Neural cell (in vitro differentiated cells): Measurements from ENCODE around the gene MTARC1. TPM values are rescaled to one million over a fixed set of nuclear protein-coding genes. Genes with fewer than 3 reads are reported as not detected.

Experiments
- H2AFZ ChIP-seq: fragments of 200-600, 300-800 bp; sonication (generic), shearing (Covaris generic); 2 replicates; pipeline ENCODE4 v1.6.0; 2014; ENCODE audit warnings: low read depth, mild to moderate bottlenecking, antibody characterized with exemption, low read length, moderate library complexity
- H3F3A ChIP-seq: fragments of 200-600 bp; shearing (Covaris generic); 2 replicates; pipeline ENCODE4 v1.6.1; 2016; ENCODE audit warnings: mild to moderate bottlenecking, moderate library complexity, mixed read lengths, antibody characterized with exemption, low read length; ENCODE audit not compliant: insufficient read depth, poor library complexity, severe bottlenecking
- H3K27ac ChIP-seq: fragments of 200-600, 300-800 bp; sonication (generic), shearing (Covaris generic); 2 replicates; pipeline ENCODE4 v1.5.1; 2014; ENCODE audit warnings: mild to moderate bottlenecking, low read length, moderate library complexity
- H3K27me3 ChIP-seq: fragments of 300-800, 200-600 bp; sonication (generic), shearing (Covaris generic); 2 replicates; pipeline ENCODE4 v1.6.0; 2014; ENCODE audit warnings: mild to moderate bottlenecking, low read depth, low read length, moderate library complexity; ENCODE audit not compliant: insufficient read depth
- H3K36me3 ChIP-seq: fragments of 300-800, 200-600 bp; sonication (generic), shearing (Covaris generic); 2 replicates; pipeline ENCODE4 v1.5.1; 2014; ENCODE audit warnings: mild to moderate bottlenecking, antibody characterized with exemption, low read length, moderate library complexity; ENCODE audit not compliant: insufficient read depth
- H3K4me2 ChIP-seq: fragments of 300-800, 200-600 bp; sonication (generic), shearing (Covaris generic); 2 replicates; pipeline ENCODE4 v1.6.0; 2014; ENCODE audit warnings: mild to moderate bottlenecking, low read length
- H3K4me3 ChIP-seq: fragments of 300-800, 200-600 bp; sonication (generic), shearing (Covaris generic); 2 replicates; pipeline ENCODE4 v1.5.1; 2014; ENCODE audit warnings: mild to moderate bottlenecking, low read length, moderate library complexity
- H3K79me2 ChIP-seq: fragments of 200-600 bp; shearing (Covaris generic); replicated peaks from 2 replicates; pipeline ENCODE4 v1.6.0; 2014; ENCODE audit warnings: mild to moderate bottlenecking, low read length, moderate library complexity; ENCODE audit not compliant: insufficient read depth
- H3K9ac ChIP-seq: fragments of 300-800, 200-600 bp; sonication (generic), shearing (Covaris generic); 2 replicates; pipeline ENCODE4 v1.6.1; 2016; ENCODE audit warnings: mild to moderate bottlenecking, low read length, mixed read lengths
- H3K9me2 ChIP-seq: fragments of 200-600 bp; shearing (Covaris generic); 2 replicates; pipeline ENCODE4 v1.6.1; 2016; ENCODE audit warnings: mild to moderate bottlenecking, low read length, mixed read lengths; ENCODE audit not compliant: insufficient read depth
- H3K9me3 ChIP-seq: fragments of 200-600, 300-800 bp; sonication (generic), shearing (Covaris generic); 2 replicates; pipeline ENCODE4 v1.6.1; 2016; ENCODE audit warnings: mild to moderate bottlenecking, mixed run types, low read length, moderate library complexity, mixed read lengths
- H4K20me1 ChIP-seq: fragments of 200-600 bp; shearing (Covaris generic); 2 replicates; pipeline ENCODE4 v1.6.1; 2016; ENCODE audit warnings: mild to moderate bottlenecking, mixed run types; ENCODE audit not compliant: insufficient read depth
- EP300 ChIP-seq: fragments of 450-650 bp; conservative IDR thresholded peaks from 2 replicates; pipeline ENCODE4 v1.6.1; 2014; ENCODE audit warnings: antibody characterized with exemption, mild to moderate bottlenecking, moderate library complexity; ENCODE audit not compliant: poor library complexity, severe bottlenecking
- EZH2 ChIP-seq: fragments of 200-600, 300-800 bp; shearing (Covaris generic), sonication (generic); IDR thresholded peaks from 2 replicates; pipeline ENCODE4 v1.6.1; 2014; ENCODE audit warnings: antibody characterized with exemption, low read length, borderline replicate concordance, mild to moderate bottlenecking; ENCODE audit not compliant: insufficient read depth, poor library complexity, severe bottlenecking
- MXI1 ChIP-seq: fragments of 450-650 bp; conservative IDR thresholded peaks from 2 replicates; pipeline ENCODE4 v1.6.1; 2014; ENCODE audit warnings: antibody characterized with exemption, mild to moderate bottlenecking; ENCODE audit not compliant: poor library complexity, severe bottlenecking
- POLR2AphosphoS5 ChIP-seq: IDR thresholded peaks from 2 replicates; pipeline ENCODE4 v1.6.1; 2012
- RAD21 ChIP-seq: fragments of 450-650 bp; conservative IDR thresholded peaks from 2 replicates; pipeline ENCODE4 v1.6.1; 2014; ENCODE audit warnings: antibody characterized with exemption, mild to moderate bottlenecking, moderate library complexity
- SMC3 ChIP-seq: fragments of 450-650 bp; conservative IDR thresholded peaks from 2 replicates; pipeline ENCODE4 v1.6.1; 2014; ENCODE audit warnings: antibody characterized with exemption, mild to moderate bottlenecking, moderate library complexity; ENCODE audit not compliant: poor library complexity
- TAF1 ChIP-seq: IDR thresholded peaks from 2 replicates; pipeline ENCODE4 v1.6.1; 2012; ENCODE audit warnings: low read depth
- polyA plus RNA-seq: library from polyadenylated mRNA; depleted of rRNA; stranded (reverse); fragments of >200 nt; gene quantifications from 2 replicates; pipeline ENCODE4 v1.2.3, GENCODE V29; 2014
- TF ChIP-seq, protein P1 (sequence below): fragments of 450-650 bp; IDR thresholded peaks from 2 replicates; pipeline ENCODE4 v1.5.1; 2014; ENCODE audit warnings: antibody characterized with exemption, mild to moderate bottlenecking, moderate library complexity; ENCODE audit not compliant: poor library complexity, severe bottlenecking
- TF ChIP-seq, protein P2 (sequence below): IDR thresholded peaks from 2 replicates; pipeline ENCODE4 v1.6.1; 2012; ENCODE audit warnings: borderline replicate concordance

Gene MTARC1
- polyA plus RNA-seq, 1 donor from 2014 or later, result 4.2 TPM

DNA sequence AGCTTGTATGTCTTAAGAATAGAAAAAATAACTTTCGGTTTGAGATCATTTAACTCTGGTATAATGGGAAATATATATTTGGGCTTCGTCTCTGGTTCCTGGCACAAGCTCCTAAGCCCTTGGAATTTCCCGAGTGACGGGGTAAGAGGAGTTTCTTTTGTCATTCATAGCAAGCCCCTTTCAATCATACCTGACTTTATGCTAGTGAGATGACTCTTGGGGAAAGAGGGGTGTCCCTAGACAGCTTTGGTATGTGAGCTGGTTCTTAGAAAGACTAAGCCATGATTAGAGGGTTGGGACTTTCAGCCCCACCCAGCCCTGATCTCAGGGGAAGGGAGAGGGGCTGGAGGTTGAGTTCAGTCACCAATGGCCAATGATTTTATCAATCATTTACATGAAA lies 13.9 kb upstream of the MTARC1 start:
- Histone ChIP-seq H3K27me3 (no peaks in the 10 kb centered on the region), H3K9me3 (no peaks in the 10 kb centered on the region), H4K20me1 (no peaks in the 10 kb centered on the region), H3K27ac (no peak overlapping the region), H3F3A (no peaks in the 10 kb centered on the region), H3K9me2 (no peaks in the 10 kb centered on the region), H2AFZ (no peak overlapping the region), H3K4me2 (no peak overlapping the region), H3K4me3 (no peak overlapping the region), H3K9ac (no peak overlapping the region), H3K36me3 (no peaks in the 10 kb centered on the region), H3K79me2 (no peaks in the 10 kb centered on the region)
- TF ChIP-seq EP300 (no peak), MXI1 (no peak), RAD21 (no peak), TAF1 (no peak), EZH2 (no peak), SMC3 (no peak), POLR2AphosphoS5 (no peak)
- TF ChIP-seq, protein P1, sequence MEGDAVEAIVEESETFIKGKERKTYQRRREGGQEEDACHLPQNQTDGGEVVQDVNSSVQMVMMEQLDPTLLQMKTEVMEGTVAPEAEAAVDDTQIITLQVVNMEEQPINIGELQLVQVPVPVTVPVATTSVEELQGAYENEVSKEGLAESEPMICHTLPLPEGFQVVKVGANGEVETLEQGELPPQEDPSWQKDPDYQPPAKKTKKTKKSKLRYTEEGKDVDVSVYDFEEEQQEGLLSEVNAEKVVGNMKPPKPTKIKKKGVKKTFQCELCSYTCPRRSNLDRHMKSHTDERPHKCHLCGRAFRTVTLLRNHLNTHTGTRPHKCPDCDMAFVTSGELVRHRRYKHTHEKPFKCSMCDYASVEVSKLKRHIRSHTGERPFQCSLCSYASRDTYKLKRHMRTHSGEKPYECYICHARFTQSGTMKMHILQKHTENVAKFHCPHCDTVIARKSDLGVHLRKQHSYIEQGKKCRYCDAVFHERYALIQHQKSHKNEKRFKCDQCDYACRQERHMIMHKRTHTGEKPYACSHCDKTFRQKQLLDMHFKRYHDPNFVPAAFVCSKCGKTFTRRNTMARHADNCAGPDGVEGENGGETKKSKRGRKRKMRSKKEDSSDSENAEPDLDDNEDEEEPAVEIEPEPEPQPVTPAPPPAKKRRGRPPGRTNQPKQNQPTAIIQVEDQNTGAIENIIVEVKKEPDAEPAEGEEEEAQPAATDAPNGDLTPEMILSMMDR, result no peak
- TF ChIP-seq, protein P2, sequence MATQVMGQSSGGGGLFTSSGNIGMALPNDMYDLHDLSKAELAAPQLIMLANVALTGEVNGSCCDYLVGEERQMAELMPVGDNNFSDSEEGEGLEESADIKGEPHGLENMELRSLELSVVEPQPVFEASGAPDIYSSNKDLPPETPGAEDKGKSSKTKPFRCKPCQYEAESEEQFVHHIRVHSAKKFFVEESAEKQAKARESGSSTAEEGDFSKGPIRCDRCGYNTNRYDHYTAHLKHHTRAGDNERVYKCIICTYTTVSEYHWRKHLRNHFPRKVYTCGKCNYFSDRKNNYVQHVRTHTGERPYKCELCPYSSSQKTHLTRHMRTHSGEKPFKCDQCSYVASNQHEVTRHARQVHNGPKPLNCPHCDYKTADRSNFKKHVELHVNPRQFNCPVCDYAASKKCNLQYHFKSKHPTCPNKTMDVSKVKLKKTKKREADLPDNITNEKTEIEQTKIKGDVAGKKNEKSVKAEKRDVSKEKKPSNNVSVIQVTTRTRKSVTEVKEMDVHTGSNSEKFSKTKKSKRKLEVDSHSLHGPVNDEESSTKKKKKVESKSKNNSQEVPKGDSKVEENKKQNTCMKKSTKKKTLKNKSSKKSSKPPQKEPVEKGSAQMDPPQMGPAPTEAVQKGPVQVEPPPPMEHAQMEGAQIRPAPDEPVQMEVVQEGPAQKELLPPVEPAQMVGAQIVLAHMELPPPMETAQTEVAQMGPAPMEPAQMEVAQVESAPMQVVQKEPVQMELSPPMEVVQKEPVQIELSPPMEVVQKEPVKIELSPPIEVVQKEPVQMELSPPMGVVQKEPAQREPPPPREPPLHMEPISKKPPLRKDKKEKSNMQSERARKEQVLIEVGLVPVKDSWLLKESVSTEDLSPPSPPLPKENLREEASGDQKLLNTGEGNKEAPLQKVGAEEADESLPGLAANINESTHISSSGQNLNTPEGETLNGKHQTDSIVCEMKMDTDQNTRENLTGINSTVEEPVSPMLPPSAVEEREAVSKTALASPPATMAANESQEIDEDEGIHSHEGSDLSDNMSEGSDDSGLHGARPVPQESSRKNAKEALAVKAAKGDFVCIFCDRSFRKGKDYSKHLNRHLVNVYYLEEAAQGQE, result no peak

DNA sequence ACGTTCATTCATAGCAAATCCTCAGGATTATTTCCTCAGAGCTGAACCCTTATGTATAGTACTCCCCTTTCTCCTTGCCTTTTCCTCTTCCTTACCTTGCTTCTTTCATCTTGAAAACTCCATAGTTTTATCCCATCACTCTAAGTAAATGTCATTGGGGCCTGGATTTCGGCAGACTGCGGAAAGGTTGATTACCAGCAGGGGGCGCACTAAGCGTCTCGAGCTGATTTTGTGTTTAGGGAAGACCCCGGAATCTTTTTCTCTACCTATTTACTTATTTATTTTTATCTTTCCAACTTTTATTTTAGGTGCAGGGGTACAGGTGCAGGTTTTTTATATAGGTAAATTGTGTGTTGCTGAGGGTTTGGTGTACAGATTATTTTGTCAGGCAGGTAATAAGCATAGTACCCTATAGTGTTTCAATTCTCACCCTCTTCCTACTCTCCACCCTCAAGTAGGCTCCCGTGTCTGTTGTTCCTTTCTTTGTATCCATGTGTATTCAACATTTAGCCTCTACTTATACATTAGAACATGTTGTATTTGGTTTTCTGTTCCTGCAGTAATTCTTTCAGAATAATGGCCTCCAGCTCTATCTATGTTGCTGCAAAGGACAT lies 11.4 kb upstream of the MTARC1 start:
- no peak overlapping the region for H3K4me3 ChIP-seq
- no peaks in the 10 kb centered on the region for H3K36me3 ChIP-seq
- no peak overlapping the region for H3K27ac ChIP-seq
- H3K9me3 ChIP-seq, result no peaks in the 10 kb centered on the region
- H4K20me1 ChIP-seq, result no peaks in the 10 kb centered on the region
- no peaks in the 10 kb centered on the region for H3F3A ChIP-seq
- no peak overlapping the region for H2AFZ ChIP-seq
- H3K79me2 ChIP-seq, result no peaks in the 10 kb centered on the region
- no peak for TF ChIP-seq TAF1
- TF ChIP-seq, protein P1, result no peak
- no peak for TF ChIP-seq POLR2AphosphoS5
- no peak for TF ChIP-seq RAD21
- no peak for TF ChIP-seq EP300
- TF ChIP-seq SMC3, result no peak
- TF ChIP-seq EZH2, result no peak
- no peak for TF ChIP-seq MXI1
- TF ChIP-seq, protein P2, result no peak
- no peak overlapping the region for H3K4me2 ChIP-seq
- no peaks in the 10 kb centered on the region for H3K9me2 ChIP-seq
- H3K27me3 ChIP-seq, result no peaks in the 10 kb centered on the region
- no peak overlapping the region for H3K9ac ChIP-seq
